Right renal cortex interstitium (tissue), 3 donors: ENCODE data around the gene CCDC7. TPM values are rescaled to one million over a fixed set of nuclear protein-coding genes. Genes with fewer than 3 reads are reported as not detected.

ENCODE experiments used
- DNase-seq, 3 donors: peaks; one replicate each; pipeline ENCODE4 v3.0.0-alpha.2; 2013; ENCODE audit warnings: low read depth in 3 of 3, low spot score in 2 of 3
- polyA plus RNA-seq, 3 donors: library from polyadenylated mRNA; unstranded; fragments of 120-200 nt; gene quantifications; one replicate each; pipeline ENCODE4 v1.2.1, GENCODE V29; 2013; ENCODE audit not compliant: insufficient read length in 3 of 3

The CCDC7 gene
- polyA plus RNA-seq, 3 donors = 4.8 to 6.4 (median 5.5) TPM

GRCh38 chr10:32922170-32922569, 476.2 kb downstream of the CCDC7 start:
- DNase-seq = no peak

GRCh38 chr10:32923134-32923533, 477.2 kb downstream of the CCDC7 start:
- DNase-seq = no peak

- DNase-seq = no peak
Observed at GRCh38 chr10:32923849-32924248, 477.9 kb downstream of the CCDC7 start.

Other genes with a start within 250 kb of the CCDC7 start
- 10 to 100 TPM; 67.0 to 79.2 (median 77.9) TPM for gene EPC1, start 99.0 kb upstream of the CCDC7 start, polyA plus RNA-seq